K562 (cell line): ENCODE data around the gene ACAP3.

Experiments
- EP300 ChIP-seq: IDR thresholded peaks from 2 replicates; pipeline ENCODE4 v1.6.1; 2012; ENCODE audit warnings: low read length, improper control_type of control experiment
- KLF16 ChIP-seq: IDR thresholded peaks from 2 replicates; pipeline ENCODE4 v1.6.1; 2016; ENCODE audit warnings: antibody characterized with exemption
- PREB ChIP-seq: sonication (generic); formaldehyde crosslinking; IDR thresholded peaks from 2 replicates; pipeline ENCODE4 v1.8.1; 2023; ENCODE audit warnings: mild to moderate bottlenecking, missing genetic modification reagents
- SPI1 ChIP-seq: IDR thresholded peaks from 2 replicates; pipeline ENCODE4 v1.6.1; 2011; ENCODE audit warnings: low read depth, low read length, control low read depth, borderline replicate concordance
- TF ChIP-seq, protein P1 (sequence below), 3 experiments: IDR thresholded peaks in 2 of 3; conservative IDR thresholded peaks in 1 of 3; 2 replicates each; pipeline ENCODE4 v1.5.1; 2011 to 2012; ENCODE audit warnings: low read length in 3 of 3, mild to moderate bottlenecking in 3 of 3, control low read depth in 2 of 3, improper control_type of control experiment in 1 of 3, inconsistent platforms in 1 of 3, low read depth in 1 of 3, mixed read lengths in 1 of 3, moderate library complexity in 1 of 3; ENCODE audit not compliant: insufficient read depth in 2 of 3
- TF ChIP-seq, protein P2 (sequence below): sonication (generic); formaldehyde crosslinking; IDR thresholded peaks from 2 replicates; pipeline ENCODE4 v1.8.0; 2022; ENCODE audit warnings: mild to moderate bottlenecking, missing genetic modification reagents

- TF ChIP-seq EP300 = no peak
- TF ChIP-seq PREB = no peak
- TF ChIP-seq, protein P1, sequence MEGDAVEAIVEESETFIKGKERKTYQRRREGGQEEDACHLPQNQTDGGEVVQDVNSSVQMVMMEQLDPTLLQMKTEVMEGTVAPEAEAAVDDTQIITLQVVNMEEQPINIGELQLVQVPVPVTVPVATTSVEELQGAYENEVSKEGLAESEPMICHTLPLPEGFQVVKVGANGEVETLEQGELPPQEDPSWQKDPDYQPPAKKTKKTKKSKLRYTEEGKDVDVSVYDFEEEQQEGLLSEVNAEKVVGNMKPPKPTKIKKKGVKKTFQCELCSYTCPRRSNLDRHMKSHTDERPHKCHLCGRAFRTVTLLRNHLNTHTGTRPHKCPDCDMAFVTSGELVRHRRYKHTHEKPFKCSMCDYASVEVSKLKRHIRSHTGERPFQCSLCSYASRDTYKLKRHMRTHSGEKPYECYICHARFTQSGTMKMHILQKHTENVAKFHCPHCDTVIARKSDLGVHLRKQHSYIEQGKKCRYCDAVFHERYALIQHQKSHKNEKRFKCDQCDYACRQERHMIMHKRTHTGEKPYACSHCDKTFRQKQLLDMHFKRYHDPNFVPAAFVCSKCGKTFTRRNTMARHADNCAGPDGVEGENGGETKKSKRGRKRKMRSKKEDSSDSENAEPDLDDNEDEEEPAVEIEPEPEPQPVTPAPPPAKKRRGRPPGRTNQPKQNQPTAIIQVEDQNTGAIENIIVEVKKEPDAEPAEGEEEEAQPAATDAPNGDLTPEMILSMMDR (IDR thresholded peaks at IDR 0.05 in 2 of 3, conservative IDR thresholded peaks at IDR 0.05 in 1 of 3; ENCODE audit: insufficient read depth in 2 of 3, low read depth in 1 of 3, low read length in 3 of 3) = no peak
- TF ChIP-seq SPI1 = no peak
- TF ChIP-seq KLF16 = no peak
- TF ChIP-seq, protein P2, sequence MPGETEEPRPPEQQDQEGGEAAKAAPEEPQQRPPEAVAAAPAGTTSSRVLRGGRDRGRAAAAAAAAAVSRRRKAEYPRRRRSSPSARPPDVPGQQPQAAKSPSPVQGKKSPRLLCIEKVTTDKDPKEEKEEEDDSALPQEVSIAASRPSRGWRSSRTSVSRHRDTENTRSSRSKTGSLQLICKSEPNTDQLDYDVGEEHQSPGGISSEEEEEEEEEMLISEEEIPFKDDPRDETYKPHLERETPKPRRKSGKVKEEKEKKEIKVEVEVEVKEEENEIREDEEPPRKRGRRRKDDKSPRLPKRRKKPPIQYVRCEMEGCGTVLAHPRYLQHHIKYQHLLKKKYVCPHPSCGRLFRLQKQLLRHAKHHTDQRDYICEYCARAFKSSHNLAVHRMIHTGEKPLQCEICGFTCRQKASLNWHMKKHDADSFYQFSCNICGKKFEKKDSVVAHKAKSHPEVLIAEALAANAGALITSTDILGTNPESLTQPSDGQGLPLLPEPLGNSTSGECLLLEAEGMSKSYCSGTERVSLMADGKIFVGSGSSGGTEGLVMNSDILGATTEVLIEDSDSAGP (CRISPR knock-in tag) = no peak
These were observed 60.3 kb downstream of the ACAP3 start for GRCh38 chr1:1247341-1247913.
